Gastrocnemius medialis (tissue), 4 donors: ENCODE results near the gene SPINK4.

Experiments
- POLR2A ChIP-seq, 2 donors: fragments of 450-650 bp; IDR thresholded peaks; one replicate each; pipeline ENCODE4 v1.6.1; 2017; ENCODE audit warnings: antibody characterized with exemption in 2 of 2, mild to moderate bottlenecking in 2 of 2, moderate library complexity in 2 of 2
- TF ChIP-seq, protein P1 (sequence below), 5 experiments: fragments of 450-650 bp in 3 of 5; fragments of 200-600 bp in 2 of 5; sonication (generic) in 2 of 5; IDR thresholded peaks in 4 of 5; conservative IDR thresholded peaks in 1 of 5; 1 replicate in 4 of 5; 2 replicates in 1 of 5; pipeline ENCODE4 v1.5.1; 2016 to 2019; ENCODE audit warnings: antibody characterized with exemption in 5 of 5, mild to moderate bottlenecking in 3 of 5, moderate library complexity in 3 of 5

DNA sequence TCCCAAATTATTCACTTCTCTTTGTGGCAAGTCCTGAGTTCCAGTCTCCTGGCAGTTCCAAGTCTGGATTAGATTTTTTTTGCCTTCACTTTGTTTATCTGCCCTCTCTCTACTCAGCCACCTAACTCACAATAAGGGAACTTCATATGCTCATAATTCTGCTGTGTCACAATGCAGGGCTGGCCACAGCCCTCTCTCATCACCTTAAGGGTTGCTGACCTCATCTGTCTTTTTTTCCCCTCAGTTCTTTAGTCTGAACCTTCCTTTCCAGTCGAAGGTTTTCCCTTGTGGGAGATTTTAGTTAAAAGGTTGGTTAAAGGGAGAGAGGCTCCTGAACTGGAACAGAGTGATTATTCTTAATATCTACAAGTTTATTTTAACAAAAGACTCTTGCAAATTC, 20.4 kb downstream of the SPINK4 start:
- TF ChIP-seq, protein P1, sequence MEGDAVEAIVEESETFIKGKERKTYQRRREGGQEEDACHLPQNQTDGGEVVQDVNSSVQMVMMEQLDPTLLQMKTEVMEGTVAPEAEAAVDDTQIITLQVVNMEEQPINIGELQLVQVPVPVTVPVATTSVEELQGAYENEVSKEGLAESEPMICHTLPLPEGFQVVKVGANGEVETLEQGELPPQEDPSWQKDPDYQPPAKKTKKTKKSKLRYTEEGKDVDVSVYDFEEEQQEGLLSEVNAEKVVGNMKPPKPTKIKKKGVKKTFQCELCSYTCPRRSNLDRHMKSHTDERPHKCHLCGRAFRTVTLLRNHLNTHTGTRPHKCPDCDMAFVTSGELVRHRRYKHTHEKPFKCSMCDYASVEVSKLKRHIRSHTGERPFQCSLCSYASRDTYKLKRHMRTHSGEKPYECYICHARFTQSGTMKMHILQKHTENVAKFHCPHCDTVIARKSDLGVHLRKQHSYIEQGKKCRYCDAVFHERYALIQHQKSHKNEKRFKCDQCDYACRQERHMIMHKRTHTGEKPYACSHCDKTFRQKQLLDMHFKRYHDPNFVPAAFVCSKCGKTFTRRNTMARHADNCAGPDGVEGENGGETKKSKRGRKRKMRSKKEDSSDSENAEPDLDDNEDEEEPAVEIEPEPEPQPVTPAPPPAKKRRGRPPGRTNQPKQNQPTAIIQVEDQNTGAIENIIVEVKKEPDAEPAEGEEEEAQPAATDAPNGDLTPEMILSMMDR (IDR thresholded peaks at IDR 0.05 in 4 of 5, conservative IDR thresholded peaks at IDR 0.05 in 1 of 5), result no peak
- no peak for TF ChIP-seq POLR2A (IDR thresholded peaks at IDR 0.05)
